Measurements from ENCODE around the gene IMMP2L.

DNA sequence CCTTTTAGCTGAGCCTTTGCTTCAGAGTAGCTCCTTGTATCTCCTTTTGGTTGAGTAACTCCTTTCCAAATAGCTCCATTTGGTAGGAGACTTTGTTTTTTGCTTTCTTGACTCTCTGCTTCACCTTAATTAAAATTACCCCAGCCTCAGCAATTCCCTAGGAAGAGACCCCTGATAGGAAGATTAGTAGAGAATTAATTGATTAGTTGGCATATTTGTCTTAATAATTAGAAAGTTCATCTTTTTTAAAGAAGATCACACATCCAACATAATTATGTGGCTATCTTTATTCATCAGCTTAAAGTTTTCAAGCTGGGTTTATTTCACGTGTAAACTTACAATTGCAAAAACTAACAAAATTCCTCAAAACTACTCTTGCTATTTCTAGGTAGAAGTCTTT is 352.2 kb downstream of the IMMP2L start:
- TF ChIP-seq, protein P1, sequence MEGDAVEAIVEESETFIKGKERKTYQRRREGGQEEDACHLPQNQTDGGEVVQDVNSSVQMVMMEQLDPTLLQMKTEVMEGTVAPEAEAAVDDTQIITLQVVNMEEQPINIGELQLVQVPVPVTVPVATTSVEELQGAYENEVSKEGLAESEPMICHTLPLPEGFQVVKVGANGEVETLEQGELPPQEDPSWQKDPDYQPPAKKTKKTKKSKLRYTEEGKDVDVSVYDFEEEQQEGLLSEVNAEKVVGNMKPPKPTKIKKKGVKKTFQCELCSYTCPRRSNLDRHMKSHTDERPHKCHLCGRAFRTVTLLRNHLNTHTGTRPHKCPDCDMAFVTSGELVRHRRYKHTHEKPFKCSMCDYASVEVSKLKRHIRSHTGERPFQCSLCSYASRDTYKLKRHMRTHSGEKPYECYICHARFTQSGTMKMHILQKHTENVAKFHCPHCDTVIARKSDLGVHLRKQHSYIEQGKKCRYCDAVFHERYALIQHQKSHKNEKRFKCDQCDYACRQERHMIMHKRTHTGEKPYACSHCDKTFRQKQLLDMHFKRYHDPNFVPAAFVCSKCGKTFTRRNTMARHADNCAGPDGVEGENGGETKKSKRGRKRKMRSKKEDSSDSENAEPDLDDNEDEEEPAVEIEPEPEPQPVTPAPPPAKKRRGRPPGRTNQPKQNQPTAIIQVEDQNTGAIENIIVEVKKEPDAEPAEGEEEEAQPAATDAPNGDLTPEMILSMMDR (IDR thresholded peaks at IDR 0.05; ENCODE audit: borderline replicate concordance, extremely low read depth, low read length, poor library complexity, severe bottlenecking) = no peak
- TF ChIP-seq EZH2 (IDR thresholded peaks at IDR 0.05; ENCODE audit: borderline replicate concordance, low read depth, low read length, severe bottlenecking) = no peak
